ENCODE measurements around the gene KPNB1.
A peak's percentile ranks its signal among the peaks of the same experiment; 100 is the strongest.

The KPNB1 gene

DNA sequence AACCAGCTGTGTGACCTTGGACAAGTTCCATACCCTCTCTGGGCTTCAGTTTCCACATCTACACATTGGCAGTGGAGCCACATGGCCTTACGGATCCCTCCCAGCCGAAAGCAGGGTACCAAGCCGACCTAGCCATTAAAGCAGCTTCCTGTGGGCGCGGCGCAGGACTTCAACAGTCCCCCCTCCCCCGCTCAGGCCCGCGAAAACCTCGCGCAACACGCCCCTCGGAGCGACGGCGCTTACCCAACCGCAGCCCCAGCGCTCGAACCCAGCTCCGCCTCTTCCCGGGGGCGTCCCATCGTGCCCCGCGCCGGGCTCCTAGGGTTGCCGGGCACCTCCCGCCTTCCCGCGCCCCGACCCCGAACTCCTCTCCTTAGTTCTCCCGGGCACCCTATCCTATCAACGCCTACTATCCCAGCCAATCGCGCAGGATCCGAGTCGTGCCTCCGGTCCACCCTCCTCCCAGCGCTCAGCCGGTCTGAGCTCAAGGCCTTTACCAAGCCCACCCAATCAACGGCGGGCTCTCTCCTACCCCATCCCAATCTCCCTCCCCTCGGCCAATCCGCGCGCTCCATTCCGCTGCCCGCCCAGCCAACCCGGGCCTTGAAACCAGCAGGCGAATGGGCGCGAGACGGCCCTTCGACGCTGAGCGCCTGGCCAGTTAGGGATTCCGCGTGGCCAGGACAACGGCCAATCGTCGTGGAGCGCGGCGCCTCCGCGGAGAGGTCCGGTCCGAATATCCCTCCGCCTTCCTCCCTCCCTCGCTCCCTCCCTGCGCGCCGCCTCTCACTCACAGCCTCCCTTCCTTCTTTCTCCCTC, at the start of gene KPNB1:
KPNB1 (plus strand) TSS at position 767 of the 819 bp plus-strand sequence. CDS start 326 bp downstream, outside the sequence.
- peak; percentile 94 to 98 for DNase-seq (ENCODE audit: low read depth in 2 of 2)

DNA sequence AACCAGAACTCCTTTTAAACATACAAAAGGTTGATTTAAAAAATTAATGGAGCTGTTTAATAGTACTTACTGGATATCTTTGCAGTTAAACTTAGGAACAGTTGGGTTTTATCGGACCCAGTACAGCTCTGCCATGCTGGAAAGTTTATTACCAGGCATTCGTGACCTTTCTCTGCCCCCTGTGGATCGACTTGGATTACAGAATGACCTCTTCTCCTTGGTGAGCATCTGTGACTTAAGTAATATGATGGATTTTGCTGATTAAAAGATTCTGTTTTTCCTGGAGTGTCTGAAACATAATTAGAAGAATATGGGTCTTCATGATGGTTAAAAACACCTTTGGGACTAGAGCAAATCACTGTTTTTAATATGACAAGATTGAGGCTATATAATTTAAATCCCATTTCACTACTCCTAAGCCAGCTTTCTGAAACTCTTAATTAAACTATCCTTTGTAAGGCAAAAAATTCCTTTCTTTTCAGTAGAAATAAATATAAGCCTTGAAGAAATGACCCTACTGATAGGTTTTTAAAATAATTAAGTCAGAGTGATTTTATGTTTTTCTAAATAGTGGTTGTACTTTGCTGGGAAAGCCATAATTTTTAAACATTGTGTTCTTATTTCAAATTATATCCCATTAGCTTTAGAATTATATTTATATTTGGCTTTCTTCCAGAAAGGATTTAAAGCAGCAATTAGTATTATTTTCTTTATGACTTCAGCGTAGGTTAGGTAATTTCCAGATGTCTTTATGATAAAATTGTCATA, 45.7 kb upstream of the KPNB1 start:
- DNase-seq (ENCODE audit: low read depth in 2 of 2) = no peak

DNA sequence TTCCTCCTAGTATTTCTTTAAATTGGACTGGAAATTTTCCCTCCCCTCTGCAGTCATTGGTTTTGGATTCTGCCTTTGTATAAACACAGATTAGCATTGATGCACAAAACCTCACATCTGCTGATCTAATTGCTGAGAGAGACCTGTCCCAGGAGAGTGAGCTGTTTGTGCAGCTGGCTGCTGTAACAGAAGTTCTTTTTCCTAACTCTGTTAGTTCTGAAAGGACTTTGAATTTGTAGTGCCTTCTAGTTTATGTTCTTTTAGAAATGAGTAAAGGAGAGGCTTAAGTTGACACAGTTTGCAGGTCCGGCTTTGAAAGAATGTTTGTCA, 45.2 kb upstream of the KPNB1 start:
- DNase-seq (ENCODE audit: low read depth in 2 of 2) = no peak

DNA sequence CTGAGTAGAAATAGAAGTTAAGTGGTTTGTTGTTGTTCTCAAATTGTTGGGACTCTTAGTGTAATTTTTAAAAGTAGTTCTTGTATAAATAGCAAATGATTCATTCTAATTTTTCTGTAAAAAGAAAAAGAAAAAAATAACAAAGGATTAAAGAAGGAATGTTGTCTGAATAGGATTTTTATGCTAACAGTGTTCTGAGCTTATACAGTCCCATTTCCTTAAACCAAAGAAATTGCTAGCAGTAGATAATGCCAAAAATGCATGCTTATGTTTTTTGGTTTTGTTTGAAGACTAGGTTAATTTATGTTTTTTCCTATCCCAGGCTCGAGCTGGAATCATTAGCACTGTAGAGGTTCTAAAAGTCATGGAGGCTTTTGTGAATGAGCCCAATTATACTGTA, 44.7 kb upstream of the KPNB1 start:
- no peak for DNase-seq (ENCODE audit: low read depth in 2 of 2)

DNA sequence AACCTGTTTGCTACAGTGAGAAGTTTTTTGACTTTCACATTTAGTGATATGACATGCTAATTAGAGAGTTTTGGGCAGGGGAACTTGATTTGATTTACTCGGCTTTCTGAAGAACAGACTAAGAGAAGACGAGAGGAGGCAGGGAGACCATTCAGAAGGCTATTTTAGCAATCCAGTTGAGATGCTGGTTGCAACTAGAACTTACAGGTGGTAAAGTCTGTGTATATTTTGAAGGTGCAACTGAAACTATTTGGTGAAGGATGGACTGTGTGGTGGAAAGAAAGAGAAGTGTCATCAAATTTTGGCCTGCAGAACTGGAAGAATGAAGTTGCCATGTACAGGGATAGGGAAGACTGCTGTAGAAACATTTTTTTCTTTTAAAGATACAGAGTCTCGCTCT, 42.2 kb upstream of the KPNB1 start:
- no peak for DNase-seq (ENCODE audit: low read depth in 2 of 2)

DNA sequence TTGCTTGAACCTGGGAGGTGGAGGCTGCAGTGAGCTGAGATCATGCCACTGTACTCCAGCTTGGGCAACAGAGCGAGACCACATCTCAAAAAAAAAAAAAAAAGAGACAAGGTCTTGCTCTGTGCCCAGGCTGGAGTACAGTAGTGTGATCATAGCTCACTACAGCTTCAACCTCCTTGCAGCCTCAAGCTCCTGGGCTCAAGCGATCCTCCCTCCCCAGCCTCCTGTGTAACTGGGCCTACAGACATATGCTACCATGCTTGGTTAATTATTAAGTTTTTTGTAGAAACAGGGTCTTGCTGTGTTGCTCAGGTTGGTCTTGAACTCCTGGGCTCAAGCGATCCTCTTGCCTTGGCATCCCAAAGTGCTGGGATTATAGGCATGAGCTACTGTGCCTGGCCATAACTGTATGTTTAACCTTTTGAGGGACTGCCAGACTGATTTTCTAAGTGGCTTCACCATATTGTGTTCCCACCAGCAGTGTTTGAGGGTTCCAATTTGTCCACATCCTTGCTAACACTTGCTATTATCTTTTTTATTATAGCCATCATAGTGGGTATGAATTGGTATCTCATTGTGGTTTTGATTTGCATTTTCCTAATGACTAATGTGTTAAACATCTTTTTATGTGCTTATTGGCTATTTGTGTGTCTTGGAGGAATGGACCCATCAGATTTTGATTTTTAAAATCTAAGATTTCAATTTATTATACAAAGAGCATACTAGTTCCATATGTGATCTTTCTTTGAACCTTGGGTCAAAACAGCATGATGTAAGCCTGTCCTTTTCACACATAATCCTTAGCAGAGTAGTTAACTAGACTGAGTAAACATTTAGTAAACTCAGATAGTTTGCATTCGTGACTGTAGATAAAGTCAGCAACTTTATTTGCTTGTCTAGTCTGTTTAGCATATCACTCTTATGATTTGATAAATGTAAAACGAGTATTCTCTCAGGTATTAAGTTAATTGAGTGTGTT, 38.1 kb upstream of the KPNB1 start:
- no peak for DNase-seq (ENCODE audit: low read depth in 2 of 2)

GRCh38 chr17:47615766-47616424, 33.8 kb upstream of the KPNB1 start:
- no peak for DNase-seq (ENCODE audit: low read depth in 2 of 2)

DNA sequence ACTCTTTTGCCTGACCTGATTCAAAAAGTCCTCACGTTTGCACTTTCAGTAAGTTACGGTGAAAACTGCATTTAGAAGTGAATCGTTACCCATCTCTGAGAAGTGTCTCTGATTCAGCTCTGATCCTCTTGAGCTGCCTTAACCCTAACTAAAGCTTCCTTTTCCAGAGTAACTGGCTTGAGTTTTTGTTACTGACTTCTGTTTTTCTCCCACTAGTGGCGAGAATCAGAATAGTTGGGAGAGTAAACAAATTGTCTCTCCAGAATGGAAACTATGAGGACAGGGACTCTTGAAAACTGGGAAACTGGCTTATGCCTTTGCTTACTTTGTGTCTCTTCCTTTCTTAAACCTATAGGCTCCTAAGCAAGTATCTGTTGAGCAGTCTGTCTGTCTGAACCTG, 31.3 kb upstream of the KPNB1 start:
- no peak for DNase-seq (ENCODE audit: low read depth in 2 of 2)

DNA sequence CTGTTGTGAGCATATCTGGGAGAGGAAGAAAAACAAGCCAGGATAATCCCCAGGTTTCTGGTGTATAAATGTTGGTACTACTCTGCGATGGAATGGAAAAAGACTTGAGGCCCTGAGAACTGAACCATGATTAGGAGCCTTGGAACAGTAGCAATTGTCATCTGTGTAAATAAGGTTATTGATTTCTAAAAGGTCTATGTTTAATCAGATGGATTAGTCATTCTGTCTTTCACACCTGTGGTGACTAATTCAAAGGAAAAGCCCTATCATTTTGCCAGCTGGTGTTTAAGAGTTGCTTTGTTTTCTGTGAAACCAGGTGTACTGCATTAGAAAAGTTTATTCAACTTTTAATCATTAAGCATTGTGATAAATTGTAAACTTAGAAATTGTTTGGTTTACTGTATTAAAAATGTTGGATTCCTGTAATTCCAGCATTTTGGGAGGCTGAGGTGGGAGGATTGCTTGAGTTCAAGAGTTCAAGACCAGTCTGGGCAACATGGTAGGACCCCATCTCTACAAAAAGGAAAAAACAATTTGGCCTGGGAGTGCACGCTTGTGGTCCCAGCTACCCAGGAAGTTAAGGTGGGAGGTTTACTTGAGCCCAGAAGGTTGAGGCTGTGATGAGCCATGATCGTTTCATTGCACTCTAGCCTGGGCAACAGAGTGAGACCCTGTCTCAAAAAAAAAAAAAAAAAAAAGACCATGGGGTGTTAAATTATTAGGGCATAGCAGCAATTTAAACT, 29.0 kb upstream of the KPNB1 start:
- no peak for DNase-seq (ENCODE audit: low read depth in 2 of 2)

GRCh38 chr17:47621293-47622179, 28.2 kb upstream of the KPNB1 start:
- no peak for DNase-seq (ENCODE audit: low read depth in 2 of 2)

DNA sequence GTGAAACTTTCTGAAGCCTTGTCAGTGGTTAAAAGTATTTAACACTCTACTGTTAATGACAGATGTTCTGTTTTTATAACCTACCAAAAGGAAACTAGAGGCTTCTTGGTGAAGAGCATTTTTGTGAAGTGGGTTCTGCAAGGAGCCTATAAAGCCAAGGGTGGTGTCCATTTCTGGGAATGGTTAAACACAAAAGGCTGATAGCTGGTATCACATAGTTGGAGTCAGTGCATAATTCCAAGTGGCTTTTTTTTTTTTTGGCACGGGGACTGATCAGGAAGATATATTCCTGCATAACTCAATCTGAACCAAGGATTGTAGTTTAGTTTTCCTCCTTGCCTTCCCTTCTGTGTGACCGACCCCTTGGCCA, 27.6 kb upstream of the KPNB1 start:
- DNase-seq (ENCODE audit: low read depth in 2 of 2) = no peak

GRCh38 chr17:47624727-47625068, 25.0 kb upstream of the KPNB1 start:
- no peak for DNase-seq (ENCODE audit: low read depth in 2 of 2)

- no peak for DNase-seq (ENCODE audit: low read depth in 2 of 2)
Measured at GRCh38 chr17:47628014-47628566, 21.6 kb upstream of the KPNB1 start.

- no peak for DNase-seq (ENCODE audit: low read depth in 2 of 2)
Measured at GRCh38 chr17:47629826-47630225, 19.9 kb upstream of the KPNB1 start.

DNA sequence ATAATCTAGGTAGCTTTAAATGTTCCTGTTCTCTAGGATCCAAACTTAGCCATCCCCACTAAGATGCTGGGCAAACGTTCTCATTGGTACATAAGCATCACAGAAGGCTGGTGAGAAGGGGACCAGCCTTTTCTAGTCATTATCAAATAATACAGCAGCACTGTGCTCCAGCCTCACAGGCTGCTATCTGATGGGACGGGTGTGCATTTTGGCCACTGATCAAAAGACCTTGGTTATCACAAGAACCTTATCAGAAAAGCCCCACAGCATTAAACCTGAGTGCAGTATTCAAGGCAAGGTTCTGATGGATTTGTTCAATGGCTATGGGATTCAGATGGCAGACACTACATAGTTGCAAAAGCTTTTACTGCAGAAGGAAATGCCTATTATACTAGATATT, 19.1 kb upstream of the KPNB1 start:
- DNase-seq (ENCODE audit: low read depth in 2 of 2) = no peak

DNA sequence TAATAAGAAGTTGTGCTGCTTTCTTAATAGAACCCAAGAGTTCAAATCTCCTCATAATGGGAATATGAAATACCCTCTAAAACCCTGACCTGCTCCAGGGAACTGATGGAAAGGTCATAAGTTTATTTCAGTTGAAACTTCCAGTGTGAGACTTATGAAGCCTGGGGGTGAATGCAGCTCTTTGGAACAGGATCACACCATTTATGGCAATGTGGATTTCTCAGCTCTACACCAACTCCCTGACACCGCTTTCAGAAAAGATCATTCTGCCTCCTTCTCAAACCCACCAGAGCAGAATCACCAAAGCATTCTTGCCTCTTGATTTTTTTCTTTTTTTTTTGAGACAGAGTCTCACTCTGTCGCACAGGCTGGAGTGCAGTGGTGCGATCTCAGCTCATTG, 16.7 kb upstream of the KPNB1 start:
- no peak for DNase-seq (ENCODE audit: low read depth in 2 of 2)

- DNase-seq (ENCODE audit: low read depth in 2 of 2) = no peak
Measured at GRCh38 chr17:47633996-47634395, 15.7 kb upstream of the KPNB1 start.

- no peak for DNase-seq (ENCODE audit: low read depth in 2 of 2)
Measured at GRCh38 chr17:47634870-47635269, 14.8 kb upstream of the KPNB1 start.

- DNase-seq (ENCODE audit: low read depth in 2 of 2) = no peak
Measured at GRCh38 chr17:47635734-47636133, 14.0 kb upstream of the KPNB1 start.

All from stimulated activated CD8-positive, alpha-beta memory T cell treated with anti-CD3 and anti-CD28 coated beads, Interleukin-7, amount 100 ng/mL, for 4 hours (primary cell).